K562 (cell line): Measurements from ENCODE around the gene NUFIP2.

Experiments
- ELF4 ChIP-seq: fragments of 450-650 bp; formaldehyde crosslinking; IDR thresholded peaks from 2 replicates; pipeline ENCODE4 v1.4.0; 2022; ENCODE audit warnings: missing genetic modification characterization
- MBD2 ChIP-seq: sonication (generic); IDR thresholded peaks from 2 replicates; pipeline ENCODE4 v1.6.1; 2016; ENCODE audit warnings: low read depth, borderline replicate concordance
- SMAD1 ChIP-seq: fragments of 150-350 bp; IDR thresholded peaks from 2 replicates; pipeline ENCODE4 v1.6.1; 2014; ENCODE audit warnings: low read length, low read depth; ENCODE audit not compliant: partially characterized antibody
- TAF1 ChIP-seq: IDR thresholded peaks from 2 replicates; pipeline ENCODE4 v1.6.1; 2011; ENCODE audit warnings: mild to moderate bottlenecking, low read length, moderate library complexity; ENCODE audit not compliant: insufficient read depth, control insufficient read depth, severe bottlenecking; ENCODE audit errors: extremely low read depth

DNA sequence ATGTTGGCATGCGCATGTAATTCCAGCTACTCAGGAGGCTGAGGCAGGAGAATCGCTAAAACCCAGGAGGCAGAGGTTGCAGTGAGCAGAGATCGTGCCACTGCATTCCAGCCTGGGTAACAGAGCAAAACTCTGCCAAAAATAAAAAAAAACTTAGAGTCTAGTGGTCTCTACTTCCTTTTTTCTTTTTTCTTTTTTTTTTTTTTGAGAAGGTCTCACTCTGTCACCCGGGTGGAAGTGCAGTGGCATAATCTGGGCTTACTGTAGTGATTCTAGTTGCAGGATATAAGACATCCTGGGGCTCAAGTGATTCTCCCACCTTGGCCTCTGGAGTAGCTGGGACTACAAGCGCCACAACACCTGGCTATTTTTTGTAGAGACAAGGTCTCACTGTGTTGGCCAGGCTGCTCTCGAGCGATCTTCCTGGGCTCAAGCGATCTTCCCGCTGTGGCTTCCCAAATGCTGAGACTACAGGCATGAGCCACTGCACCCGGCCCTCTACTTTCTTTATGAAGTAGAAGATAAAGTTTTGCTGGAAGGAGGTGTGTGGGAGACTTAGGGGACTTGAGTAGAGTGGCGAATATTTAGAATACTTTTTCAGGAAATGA is 48.3 kb upstream of the NUFIP2 start:
- no peak for TF ChIP-seq TAF1
- TF ChIP-seq SMAD1 = no peak
- no peak for TF ChIP-seq MBD2
- no peak for TF ChIP-seq ELF4
